ENCODE data around the gene IGSF5. TPM values are rescaled to one million over a fixed set of nuclear protein-coding genes. Genes with fewer than 3 reads are reported as not detected.
"Not testable (repeated sequence)": the region's sequence is repeated elsewhere in the genome, so short reads cannot be mapped to it uniquely, and the experiment has no call there.

The IGSF5 gene
- total and polyA plus RNA-seq, 2 donors (not counting 1 experiment from before 2014, with no cell fraction given) = not detected

GRCh38 chr21:39737376-39738000 is 7.5 kb upstream of the IGSF5 start:
- Histone ChIP-seq H3K4me2 (ENCODE audit: extremely low read depth, insufficient read depth, low read length) (no peak overlapping the region), H3K4me1 (ENCODE audit: control insufficient read depth, extremely low read depth, insufficient read depth, low read length) (no peaks in the 10 kb centered on the region), H3K27ac (ENCODE audit: insufficient read depth, low read length) (no peak overlapping the region), H3K4me3 (replicated peaks in 1 of 4; ENCODE audit: control extremely low read depth in 1 of 4, insufficient read depth in 1 of 4, low read depth in 3 of 4, low read length in 4 of 4) (no peak overlapping the region), H3K9ac (ENCODE audit: insufficient read depth, low read length) (no peak overlapping the region), H2AFZ (ENCODE audit: low read length) (no peak overlapping the region), H3K36me3 (ENCODE audit: control insufficient read depth, insufficient read depth, low read length) (no peaks in the 10 kb centered on the region), H4K20me1 (ENCODE audit: control insufficient read depth, extremely low read depth, insufficient read depth, low read length) (no peaks in the 10 kb centered on the region), H3K79me2 (ENCODE audit: control insufficient read depth, insufficient read depth, low read length) (no peaks in the 10 kb centered on the region), H3K9me3 (ENCODE audit: control insufficient read depth, insufficient read depth, low read depth, low read length) (no peaks in the 10 kb centered on the region), H3K27me3 (ENCODE audit: control insufficient read depth, insufficient read depth, low read length) (no peaks in the 10 kb centered on the region)
- TF ChIP-seq CTCF (conservative IDR thresholded peaks at IDR 0.05 in 1 of 2, IDR thresholded peaks at IDR 0.05 in 1 of 2; ENCODE audit: low read depth in 1 of 2, low read length in 2 of 2) (no peak), EZH2 (IDR thresholded peaks at IDR 0.05; ENCODE audit: low read length, missing control alignments) (no peak)
- no peak for DNase-seq (ENCODE audit: low read depth in 2 of 2)

- no peak overlapping the region for H2AFZ ChIP-seq (ENCODE audit: low read length)
- H3K27ac ChIP-seq (ENCODE audit: insufficient read depth, low read length) = no peak overlapping the region
- TF ChIP-seq CTCF (conservative IDR thresholded peaks at IDR 0.05 in 1 of 2, IDR thresholded peaks at IDR 0.05 in 1 of 2; ENCODE audit: low read depth in 1 of 2, low read length in 2 of 2) (no peak), EZH2 (IDR thresholded peaks at IDR 0.05; ENCODE audit: low read length, missing control alignments) (no peak)
- no peaks in the 10 kb centered on the region for H3K4me1 ChIP-seq (ENCODE audit: control insufficient read depth, extremely low read depth, insufficient read depth, low read length)
- H3K9me3 ChIP-seq (ENCODE audit: control insufficient read depth, insufficient read depth, low read depth, low read length) = no peaks in the 10 kb centered on the region
- DNase-seq (ENCODE audit: low read depth in 2 of 2) = no peak
- H3K9ac ChIP-seq (ENCODE audit: insufficient read depth, low read length) = no peak overlapping the region
- H3K4me3 ChIP-seq (replicated peaks in 1 of 4; ENCODE audit: control extremely low read depth in 1 of 4, insufficient read depth in 1 of 4, low read depth in 3 of 4, low read length in 4 of 4) = no peak overlapping the region
- H3K27me3 ChIP-seq (ENCODE audit: control insufficient read depth, insufficient read depth, low read length) = no peaks in the 10 kb centered on the region
- H3K36me3 ChIP-seq (ENCODE audit: control insufficient read depth, insufficient read depth, low read length) = no peaks in the 10 kb centered on the region
- H3K4me2 ChIP-seq (ENCODE audit: extremely low read depth, insufficient read depth, low read length) = no peak overlapping the region
- no peaks in the 10 kb centered on the region for H3K79me2 ChIP-seq (ENCODE audit: control insufficient read depth, insufficient read depth, low read length)
- H4K20me1 ChIP-seq (ENCODE audit: control insufficient read depth, extremely low read depth, insufficient read depth, low read length) = no peaks in the 10 kb centered on the region
Observed at GRCh38 chr21:39738566-39738965, 6.4 kb upstream of the IGSF5 start.

GRCh38 chr21:39739531-39739930 is 5.5 kb upstream of the IGSF5 start:
- not testable (repeated sequence) for DNase-seq (ENCODE audit: low read depth in 2 of 2); H3K4me2 ChIP-seq (ENCODE audit: extremely low read depth, insufficient read depth, low read length); H4K20me1 ChIP-seq (ENCODE audit: control insufficient read depth, extremely low read depth, insufficient read depth, low read length); H3K27ac ChIP-seq (ENCODE audit: insufficient read depth, low read length); H3K4me3 ChIP-seq (replicated peaks in 1 of 4; ENCODE audit: control extremely low read depth in 1 of 4, insufficient read depth in 1 of 4, low read depth in 3 of 4, low read length in 4 of 4); H3K79me2 ChIP-seq (ENCODE audit: control insufficient read depth, insufficient read depth, low read length); H3K9ac ChIP-seq (ENCODE audit: insufficient read depth, low read length); H3K9me3 ChIP-seq (ENCODE audit: control insufficient read depth, insufficient read depth, low read depth, low read length); H3K27me3 ChIP-seq (ENCODE audit: control insufficient read depth, insufficient read depth, low read length); H3K4me1 ChIP-seq (ENCODE audit: control insufficient read depth, extremely low read depth, insufficient read depth, low read length); H3K36me3 ChIP-seq (ENCODE audit: control insufficient read depth, insufficient read depth, low read length); H2AFZ ChIP-seq (ENCODE audit: low read length)

GRCh38 chr21:39742561-39742960 is 2.4 kb upstream of the IGSF5 start:
- not testable (repeated sequence) for H3K27ac ChIP-seq (ENCODE audit: insufficient read depth, low read length); H3K4me3 ChIP-seq (replicated peaks in 1 of 4; ENCODE audit: control extremely low read depth in 1 of 4, insufficient read depth in 1 of 4, low read depth in 3 of 4, low read length in 4 of 4); H3K9ac ChIP-seq (ENCODE audit: insufficient read depth, low read length); H4K20me1 ChIP-seq (ENCODE audit: control insufficient read depth, extremely low read depth, insufficient read depth, low read length); H3K9me3 ChIP-seq (ENCODE audit: control insufficient read depth, insufficient read depth, low read depth, low read length); H3K4me1 ChIP-seq (ENCODE audit: control insufficient read depth, extremely low read depth, insufficient read depth, low read length); DNase-seq (ENCODE audit: low read depth in 2 of 2); H2AFZ ChIP-seq (ENCODE audit: low read length); H3K36me3 ChIP-seq (ENCODE audit: control insufficient read depth, insufficient read depth, low read length); H3K79me2 ChIP-seq (ENCODE audit: control insufficient read depth, insufficient read depth, low read length); H3K4me2 ChIP-seq (ENCODE audit: extremely low read depth, insufficient read depth, low read length); H3K27me3 ChIP-seq (ENCODE audit: control insufficient read depth, insufficient read depth, low read length)

GRCh38 chr21:39745332-39745731 is 349 bp downstream of the IGSF5 start:
- not testable (repeated sequence) for H3K9ac ChIP-seq (ENCODE audit: insufficient read depth, low read length); H3K9me3 ChIP-seq (ENCODE audit: control insufficient read depth, insufficient read depth, low read depth, low read length); DNase-seq (ENCODE audit: low read depth in 2 of 2); H3K27ac ChIP-seq (ENCODE audit: insufficient read depth, low read length); H3K27me3 ChIP-seq (ENCODE audit: control insufficient read depth, insufficient read depth, low read length); H3K79me2 ChIP-seq (ENCODE audit: control insufficient read depth, insufficient read depth, low read length); H3K36me3 ChIP-seq (ENCODE audit: control insufficient read depth, insufficient read depth, low read length); H3K4me1 ChIP-seq (ENCODE audit: control insufficient read depth, extremely low read depth, insufficient read depth, low read length); H2AFZ ChIP-seq (ENCODE audit: low read length); H3K4me2 ChIP-seq (ENCODE audit: extremely low read depth, insufficient read depth, low read length); H4K20me1 ChIP-seq (ENCODE audit: control insufficient read depth, extremely low read depth, insufficient read depth, low read length); H3K4me3 ChIP-seq (replicated peaks in 1 of 4; ENCODE audit: control extremely low read depth in 1 of 4, insufficient read depth in 1 of 4, low read depth in 3 of 4, low read length in 4 of 4)

Data from fibroblast of lung (primary cell).